ENCODE data around the gene SPPL3. TPM values are rescaled to one million over a fixed set of nuclear protein-coding genes. Genes with fewer than 3 reads are reported as not detected.
"Not testable (repeated sequence)": the region's sequence is repeated elsewhere in the genome, so short reads cannot be mapped to it uniquely, and the experiment has no call there.

The SPPL3 gene
- total RNA-seq, 4 donors from 2014 or later: 5.4 to 82.7 (median 23.2) TPM

DNA sequence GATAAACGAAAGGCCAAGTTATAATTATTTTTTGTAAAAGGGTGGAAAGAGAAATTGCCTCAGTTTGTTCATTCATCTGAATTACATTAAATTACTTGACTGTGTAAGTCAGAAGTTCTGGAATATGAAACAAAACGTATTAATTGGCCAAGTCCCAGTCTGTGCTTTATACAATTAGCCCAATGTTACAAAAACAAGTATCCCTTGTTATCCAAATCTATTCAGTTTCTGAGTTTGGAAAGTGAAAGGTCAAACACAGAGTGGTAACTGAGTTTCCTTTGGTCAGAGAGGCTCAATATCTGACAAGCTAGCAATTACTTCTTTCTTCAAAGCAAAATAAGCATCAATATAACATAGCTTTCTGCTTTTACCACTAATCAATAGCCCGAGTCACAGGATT is 62.6 kb downstream of the SPPL3 start:
- Histone ChIP-seq H3K27me3 (no peaks in the 10 kb centered on the region), H3K36me3 (no peaks in the 10 kb centered on the region), H3K4me3 (no peak overlapping the region), H3K4me1 (peaks cover 0 to 8% of the 10 kb centered on the region in 2 donors), H3K27ac (no peak overlapping the region), H3K9me3 (no peaks in the 10 kb centered on the region)
- no peak for DNase-seq
- no peak for TF ChIP-seq POLR2A (IDR thresholded peaks at IDR 0.05)
- TF ChIP-seq, protein P1, sequence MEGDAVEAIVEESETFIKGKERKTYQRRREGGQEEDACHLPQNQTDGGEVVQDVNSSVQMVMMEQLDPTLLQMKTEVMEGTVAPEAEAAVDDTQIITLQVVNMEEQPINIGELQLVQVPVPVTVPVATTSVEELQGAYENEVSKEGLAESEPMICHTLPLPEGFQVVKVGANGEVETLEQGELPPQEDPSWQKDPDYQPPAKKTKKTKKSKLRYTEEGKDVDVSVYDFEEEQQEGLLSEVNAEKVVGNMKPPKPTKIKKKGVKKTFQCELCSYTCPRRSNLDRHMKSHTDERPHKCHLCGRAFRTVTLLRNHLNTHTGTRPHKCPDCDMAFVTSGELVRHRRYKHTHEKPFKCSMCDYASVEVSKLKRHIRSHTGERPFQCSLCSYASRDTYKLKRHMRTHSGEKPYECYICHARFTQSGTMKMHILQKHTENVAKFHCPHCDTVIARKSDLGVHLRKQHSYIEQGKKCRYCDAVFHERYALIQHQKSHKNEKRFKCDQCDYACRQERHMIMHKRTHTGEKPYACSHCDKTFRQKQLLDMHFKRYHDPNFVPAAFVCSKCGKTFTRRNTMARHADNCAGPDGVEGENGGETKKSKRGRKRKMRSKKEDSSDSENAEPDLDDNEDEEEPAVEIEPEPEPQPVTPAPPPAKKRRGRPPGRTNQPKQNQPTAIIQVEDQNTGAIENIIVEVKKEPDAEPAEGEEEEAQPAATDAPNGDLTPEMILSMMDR (IDR thresholded peaks at IDR 0.05): no peak
- intact Hi-C loops (cut with DNase I; ENCODE audit: low total_unique reads): no loop called here

- Histone ChIP-seq H3K27me3 (no peaks in the 10 kb centered on the region), H3K4me1 (no peaks in the 10 kb centered on the region), H3K4me3 (no peak overlapping the region), H3K9me3 (no peaks in the 10 kb centered on the region), H3K27ac (no peak overlapping the region), H3K36me3 (no peaks in the 10 kb centered on the region)
- no peak for DNase-seq
- intact Hi-C loops (cut with DNase I; ENCODE audit: low total_unique reads): no loop called here
- no peak for TF ChIP-seq POLR2A (IDR thresholded peaks at IDR 0.05)
- TF ChIP-seq, protein P1 (IDR thresholded peaks at IDR 0.05): no peak
Measured at GRCh38 chr12:120839503-120839902, 64.7 kb downstream of the SPPL3 start.

GRCh38 chr12:120838629-120839383 is 65.4 kb downstream of the SPPL3 start:
- DNase-seq; H3K4me1 ChIP-seq; H3K36me3 ChIP-seq; H3K4me3 ChIP-seq; H3K27me3 ChIP-seq; intact Hi-C loops (cut with DNase I; ENCODE audit: low total_unique reads); H3K9me3 ChIP-seq; H3K27ac ChIP-seq: not testable (repeated sequence)

GRCh38 chr12:120836114-120836684 is 68.0 kb downstream of the SPPL3 start:
- no peaks in the 10 kb centered on the region for H3K27me3 ChIP-seq
- no peaks in the 10 kb centered on the region for H3K9me3 ChIP-seq
- no peak for DNase-seq
- intact Hi-C loops (cut with DNase I; ENCODE audit: low total_unique reads): no loop called here
- H3K4me3 ChIP-seq: no peak overlapping the region
- H3K27ac ChIP-seq: no peak overlapping the region
- TF ChIP-seq, protein P1 (IDR thresholded peaks at IDR 0.05): no peak
- no peak for TF ChIP-seq POLR2A (IDR thresholded peaks at IDR 0.05)
- no peaks in the 10 kb centered on the region for H3K36me3 ChIP-seq
- peaks cover 0 to 10% of the 10 kb centered on the region in 2 donors for H3K4me1 ChIP-seq

- H3K27ac ChIP-seq: peak overlapping the region in 1 of 2 donors; percentile 68
- H3K9me3 ChIP-seq: no peaks in the 10 kb centered on the region
- H3K36me3 ChIP-seq: no peaks in the 10 kb centered on the region
- no peak overlapping the region for H3K4me3 ChIP-seq
- no peaks in the 10 kb centered on the region for H3K27me3 ChIP-seq
- peaks cover 0 to 10% of the 10 kb centered on the region in 2 donors for H3K4me1 ChIP-seq
- no peak for DNase-seq
- intact Hi-C loops (cut with DNase I; ENCODE audit: low total_unique reads): no loop called here
- no peak for TF ChIP-seq POLR2A (IDR thresholded peaks at IDR 0.05)
- TF ChIP-seq, protein P1 (IDR thresholded peaks at IDR 0.05): no peak
Measured at GRCh38 chr12:120835657-120836056, 68.5 kb downstream of the SPPL3 start.
